ENCODE measurements around the gene LMF2.

The LMF2 gene

GRCh38 chr22:50487290-50488005, 20.1 kb downstream of the LMF2 start:
- no peak overlapping the region for H3K4me2 ChIP-seq (ENCODE audit: low read length)
- no peaks in the 10 kb centered on the region for H3K9me2 ChIP-seq (replicated peaks; ENCODE audit: control insufficient read depth, low read length)
- H3K4me1 ChIP-seq (ENCODE audit: control insufficient read depth, low read length), result peaks cover 20% of the 10 kb centered on the region

GRCh38 chr22:50486561-50487289, 20.8 kb downstream of the LMF2 start, which contains the start of gene MIOX:
TSS of gene MIOX (plus strand) at chr22:50486859. CDS start at chr22:50486898, 39 bp downstream.
- Histone ChIP-seq H3K36me3 (ENCODE audit: control insufficient read depth, low read length) (no peaks in the 10 kb centered on the region), H3K27ac (ENCODE audit: low read depth, low read length) (no peak within 1 kb of the TSS), H3K79me2 (ENCODE audit: control insufficient read depth, low read length) (no peaks in the 10 kb centered on the region), H3K4me2 (ENCODE audit: low read length) (no peak within 1 kb of the TSS), H3F3A (ENCODE audit: control insufficient read depth, insufficient read depth) (no peaks in the 10 kb centered on the region), H3K4me3 (ENCODE audit: low read length) (no peak within 1 kb of the TSS), H3K9me2 (replicated peaks; ENCODE audit: control insufficient read depth, low read length) (no peaks in the 10 kb centered on the region), H3K4me1 (ENCODE audit: control insufficient read depth, low read length) (peaks cover 26% of the 10 kb centered on the region), H4K20me1 (ENCODE audit: control insufficient read depth, insufficient read depth, low read depth, low read length) (no peaks in the 10 kb centered on the region), H3K9me3 (ENCODE audit: control insufficient read depth, insufficient read depth, low read length) (no peaks in the 10 kb centered on the region), H3K27me3 (ENCODE audit: control insufficient read depth, low read length) (peaks cover 13% of the 10 kb centered on the region)
- TF ChIP-seq EZH2phosphoT487 (IDR thresholded peaks at IDR 0.05; ENCODE audit: borderline replicate concordance, low read length), result no peak
- no peak for TF ChIP-seq CTCF (IDR thresholded peaks at IDR 0.05; ENCODE audit: low read depth, low read length, poor library complexity, severe bottlenecking)

More at GRCh38 chr22:50487290-50488005, 20.1 kb downstream of the LMF2 start:
- peaks cover 5% of the 10 kb centered on the region for H3K27me3 ChIP-seq (ENCODE audit: control insufficient read depth, low read length)
- TF ChIP-seq CTCF (IDR thresholded peaks at IDR 0.05; ENCODE audit: low read depth, low read length, poor library complexity, severe bottlenecking), result no peak
- TF ChIP-seq EZH2phosphoT487 (IDR thresholded peaks at IDR 0.05; ENCODE audit: borderline replicate concordance, low read length), result no peak
- H4K20me1 ChIP-seq (ENCODE audit: control insufficient read depth, insufficient read depth, low read depth, low read length), result no peaks in the 10 kb centered on the region
- no peaks in the 10 kb centered on the region for H3K9me3 ChIP-seq (ENCODE audit: control insufficient read depth, insufficient read depth, low read length)
- H3K27ac ChIP-seq (ENCODE audit: low read depth, low read length), result no peak overlapping the region
- H3K79me2 ChIP-seq (ENCODE audit: control insufficient read depth, low read length), result no peaks in the 10 kb centered on the region
- no peak overlapping the region for H3K4me3 ChIP-seq (ENCODE audit: low read length)
- no peaks in the 10 kb centered on the region for H3F3A ChIP-seq (ENCODE audit: control insufficient read depth, insufficient read depth)
- H3K36me3 ChIP-seq (ENCODE audit: control insufficient read depth, low read length), result no peaks in the 10 kb centered on the region

- TF ChIP-seq EZH2phosphoT487 (IDR thresholded peaks at IDR 0.05; ENCODE audit: borderline replicate concordance, low read length), result no peak
- peak; percentile 24 for TF ChIP-seq CTCF (IDR thresholded peaks at IDR 0.05; ENCODE audit: low read depth, low read length, poor library complexity, severe bottlenecking)
- no peak overlapping the region for H3K4me3 ChIP-seq (ENCODE audit: low read length)
- no peak overlapping the region for H3K27ac ChIP-seq (ENCODE audit: low read depth, low read length)
- H3K4me1 ChIP-seq (ENCODE audit: control insufficient read depth, low read length), result peaks cover 23% of the 10 kb centered on the region
- H4K20me1 ChIP-seq (ENCODE audit: control insufficient read depth, insufficient read depth, low read depth, low read length), result no peaks in the 10 kb centered on the region
- H3K79me2 ChIP-seq (ENCODE audit: control insufficient read depth, low read length), result no peaks in the 10 kb centered on the region
- no peaks in the 10 kb centered on the region for H3K9me2 ChIP-seq (replicated peaks; ENCODE audit: control insufficient read depth, low read length)
- no peaks in the 10 kb centered on the region for H3F3A ChIP-seq (ENCODE audit: control insufficient read depth, insufficient read depth)
- no peaks in the 10 kb centered on the region for H3K9me3 ChIP-seq (ENCODE audit: control insufficient read depth, insufficient read depth, low read length)
- peaks cover 20% of the 10 kb centered on the region for H3K27me3 ChIP-seq (ENCODE audit: control insufficient read depth, low read length)
- H3K36me3 ChIP-seq (ENCODE audit: control insufficient read depth, low read length), result no peaks in the 10 kb centered on the region
- H3K4me2 ChIP-seq (ENCODE audit: low read length), result no peak overlapping the region
These were observed 22.0 kb downstream of the LMF2 start for GRCh38 chr22:50485221-50486131.
